GM18526 (cell line): ENCODE results near the gene MTX1.

Experiments used
- POLR2A ChIP-seq: IDR thresholded peaks from 3 replicates; pipeline ENCODE4 v1.6.1; 2011; ENCODE audit not compliant: insufficient read length; ENCODE audit errors: extremely low read depth

The MTX1 gene, protein sequence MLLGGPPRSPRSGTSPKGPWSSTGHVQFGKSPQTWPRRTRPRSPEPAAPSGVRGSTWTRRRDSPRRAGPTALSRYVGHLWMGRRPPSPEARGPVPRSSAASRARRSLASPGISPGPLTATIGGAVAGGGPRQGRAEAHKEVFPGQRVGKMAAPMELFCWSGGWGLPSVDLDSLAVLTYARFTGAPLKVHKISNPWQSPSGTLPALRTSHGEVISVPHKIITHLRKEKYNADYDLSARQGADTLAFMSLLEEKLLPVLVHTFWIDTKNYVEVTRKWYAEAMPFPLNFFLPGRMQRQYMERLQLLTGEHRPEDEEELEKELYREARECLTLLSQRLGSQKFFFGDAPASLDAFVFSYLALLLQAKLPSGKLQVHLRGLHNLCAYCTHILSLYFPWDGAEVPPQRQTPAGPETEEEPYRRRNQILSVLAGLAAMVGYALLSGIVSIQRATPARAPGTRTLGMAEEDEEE

DNA sequence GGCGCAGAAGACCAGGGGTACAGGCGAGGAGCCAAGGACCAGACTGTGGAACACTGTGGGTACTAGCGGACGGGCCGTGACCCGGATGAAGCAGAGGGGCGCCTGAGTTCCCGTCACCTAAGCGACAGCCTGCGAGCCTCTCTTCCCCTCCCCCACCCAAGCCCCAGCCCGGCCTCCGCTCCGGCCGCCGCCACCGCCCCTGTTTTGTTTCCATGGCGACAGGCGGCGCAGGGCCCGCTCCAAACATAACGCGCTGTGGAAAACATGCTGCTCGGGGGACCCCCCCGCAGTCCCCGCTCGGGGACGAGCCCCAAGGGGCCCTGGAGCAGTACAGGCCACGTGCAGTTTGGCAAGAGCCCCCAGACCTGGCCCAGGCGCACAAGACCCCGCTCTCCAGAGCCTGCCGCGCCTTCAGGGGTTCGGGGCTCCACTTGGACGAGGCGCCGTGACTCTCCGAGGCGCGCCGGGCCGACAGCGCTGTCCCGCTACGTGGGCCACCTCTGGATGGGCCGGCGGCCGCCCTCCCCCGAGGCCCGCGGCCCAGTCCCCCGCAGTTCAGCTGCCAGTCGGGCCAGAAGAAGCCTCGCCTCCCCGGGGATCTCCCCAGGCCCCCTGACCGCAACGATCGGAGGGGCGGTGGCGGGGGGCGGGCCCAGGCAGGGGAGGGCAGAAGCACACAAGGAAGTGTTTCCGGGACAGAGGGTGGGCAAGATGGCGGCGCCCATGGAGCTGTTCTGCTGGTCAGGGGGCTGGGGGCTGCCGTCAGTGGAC lies at the start of gene MTX1:
Gene MTX1, plus strand, starts transcription at position 155 of the 771 bp plus-strand sequence. Its CDS starts 110 bp downstream, at position 265.
- TF ChIP-seq POLR2A: peak; percentile 62

- no peak for TF ChIP-seq POLR2A
These were observed 49.5 kb upstream of the MTX1 start for GRCh38 chr1:155158991-155159390.

- no peak for TF ChIP-seq POLR2A
These were observed 48.4 kb upstream of the MTX1 start for GRCh38 chr1:155160128-155160527.

GRCh38 chr1:155166051-155166470 lies 42.4 kb upstream of the MTX1 start:
- TF ChIP-seq POLR2A: no peak

DNA sequence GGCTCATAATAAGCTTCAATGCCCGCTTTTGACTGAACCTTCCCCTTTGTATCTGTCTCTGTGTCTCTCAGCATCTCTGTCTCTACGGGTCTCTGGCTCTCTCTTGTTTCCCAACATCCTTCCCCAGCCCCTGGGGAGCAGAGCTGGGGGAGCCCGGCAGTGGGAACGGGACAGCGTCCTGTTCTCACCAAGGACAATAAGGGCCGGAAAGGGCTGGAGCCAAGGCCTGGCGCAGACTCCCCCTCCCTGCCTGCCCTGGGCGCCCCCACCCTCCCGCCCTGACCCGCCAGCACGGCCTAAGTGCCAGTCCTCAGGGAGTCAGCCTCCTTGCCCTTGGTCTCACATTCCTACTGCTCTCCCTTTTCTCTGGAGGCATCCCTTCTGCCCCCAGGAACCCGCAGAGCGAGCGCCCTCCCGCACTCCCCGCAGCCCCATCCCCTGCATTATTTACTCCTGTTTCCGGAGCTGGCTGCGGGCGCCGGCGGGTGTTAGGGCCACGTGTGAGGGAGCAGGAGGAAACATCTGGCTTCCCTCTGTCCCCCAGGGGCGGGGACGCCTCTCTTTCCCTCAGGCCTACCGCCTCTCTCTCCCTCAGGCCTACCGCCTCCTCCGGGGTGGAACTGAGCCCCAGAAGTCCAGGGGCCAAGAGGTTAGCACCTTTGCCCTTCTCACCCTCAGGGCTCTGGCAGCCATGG lies 41.9 kb upstream of the MTX1 start:
- no peak for TF ChIP-seq POLR2A

GRCh38 chr1:155167166-155168104 lies 41.1 kb upstream of the MTX1 start:
- TF ChIP-seq POLR2A: peak; percentile 15

DNA sequence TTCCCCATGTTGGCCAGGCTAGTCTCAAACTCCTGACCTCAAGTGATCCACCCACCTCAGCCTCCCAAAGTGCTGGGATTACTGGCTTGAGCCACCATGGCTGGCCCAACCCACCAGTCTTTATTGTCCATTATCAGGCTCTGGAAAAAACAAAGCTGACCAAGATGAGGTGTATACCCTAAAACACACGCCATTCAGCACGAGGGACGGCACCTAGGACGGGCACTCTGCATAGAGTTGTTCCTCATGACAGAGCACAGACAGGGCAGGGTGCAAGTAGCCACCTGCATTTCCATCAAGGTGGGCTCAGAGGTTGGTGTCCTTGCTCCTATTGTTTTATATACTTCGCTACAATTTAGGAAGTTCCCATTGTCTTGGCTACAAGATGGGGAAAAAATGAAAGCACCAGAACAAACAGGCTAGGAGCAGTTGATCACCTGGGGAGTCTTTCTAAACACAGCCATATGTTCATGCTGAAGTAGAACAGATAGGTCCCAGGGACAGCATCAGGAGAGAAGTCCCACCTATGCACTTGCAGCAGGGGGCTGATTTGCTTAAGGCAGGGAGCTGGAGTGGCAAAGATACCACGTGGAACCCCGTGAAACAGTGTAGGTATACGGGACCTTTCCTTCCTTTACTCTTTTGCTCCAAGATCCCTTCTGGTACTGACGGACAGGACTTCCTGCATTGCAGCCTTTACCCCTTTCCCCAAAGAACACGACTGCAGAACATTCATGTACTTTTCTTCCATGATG lies 39.9 kb upstream of the MTX1 start:
- no peak for TF ChIP-seq POLR2A

DNA sequence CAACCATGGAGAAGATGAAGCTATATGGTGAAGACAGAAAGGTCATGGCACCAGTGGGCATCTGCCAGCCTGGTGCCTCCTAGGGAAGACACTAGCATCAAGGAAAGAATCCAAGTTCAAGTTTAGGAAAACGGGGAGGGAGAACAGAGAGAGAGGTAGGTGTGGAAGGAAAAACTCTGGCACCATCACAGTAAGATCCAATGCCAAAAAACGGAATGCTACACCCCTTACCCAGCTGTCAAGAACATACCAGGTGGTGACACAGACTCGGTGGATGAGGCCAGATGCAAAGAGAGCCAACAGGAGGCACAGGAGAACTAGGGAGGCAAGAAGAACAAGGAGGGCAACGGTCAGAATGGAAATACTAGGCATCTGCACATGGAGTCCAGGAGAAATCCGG lies 39.0 kb upstream of the MTX1 start:
- TF ChIP-seq POLR2A: no peak

DNA sequence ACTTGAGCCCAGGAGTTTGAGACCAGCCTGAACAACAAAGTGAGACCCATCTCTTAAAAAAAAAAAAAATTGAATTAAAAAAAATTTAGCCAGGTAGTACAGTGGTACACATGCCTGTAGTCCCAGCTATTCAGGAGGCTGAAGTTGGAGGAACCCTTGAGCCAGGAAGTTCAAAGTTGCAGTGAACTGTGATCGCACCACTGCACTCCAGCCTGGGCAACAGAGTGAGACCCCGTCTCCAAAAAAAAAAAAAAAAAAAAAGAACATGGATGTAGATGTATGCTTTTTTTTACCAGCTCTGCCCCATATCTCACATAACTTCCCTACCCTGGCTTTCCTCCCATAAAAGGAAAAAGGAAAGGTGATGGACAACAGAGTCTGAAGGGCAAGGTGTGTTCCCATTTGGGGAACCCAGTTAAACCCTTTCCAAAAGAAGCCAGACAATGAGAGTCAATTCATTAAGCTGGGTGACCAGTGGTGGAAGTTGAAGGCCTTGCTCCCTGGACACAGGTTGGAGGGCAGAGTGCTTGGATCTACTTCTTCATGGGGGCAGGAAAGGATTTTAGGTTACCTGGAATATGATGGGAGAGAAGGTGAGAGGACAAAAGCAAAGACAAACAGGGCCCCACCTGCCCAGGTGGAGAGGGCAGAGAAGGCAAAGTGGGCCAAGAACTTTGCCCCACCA lies 38.3 kb upstream of the MTX1 start:
- no peak for TF ChIP-seq POLR2A

- no peak for TF ChIP-seq POLR2A
These were observed 37.7 kb upstream of the MTX1 start for GRCh38 chr1:155170806-155171205.

DNA sequence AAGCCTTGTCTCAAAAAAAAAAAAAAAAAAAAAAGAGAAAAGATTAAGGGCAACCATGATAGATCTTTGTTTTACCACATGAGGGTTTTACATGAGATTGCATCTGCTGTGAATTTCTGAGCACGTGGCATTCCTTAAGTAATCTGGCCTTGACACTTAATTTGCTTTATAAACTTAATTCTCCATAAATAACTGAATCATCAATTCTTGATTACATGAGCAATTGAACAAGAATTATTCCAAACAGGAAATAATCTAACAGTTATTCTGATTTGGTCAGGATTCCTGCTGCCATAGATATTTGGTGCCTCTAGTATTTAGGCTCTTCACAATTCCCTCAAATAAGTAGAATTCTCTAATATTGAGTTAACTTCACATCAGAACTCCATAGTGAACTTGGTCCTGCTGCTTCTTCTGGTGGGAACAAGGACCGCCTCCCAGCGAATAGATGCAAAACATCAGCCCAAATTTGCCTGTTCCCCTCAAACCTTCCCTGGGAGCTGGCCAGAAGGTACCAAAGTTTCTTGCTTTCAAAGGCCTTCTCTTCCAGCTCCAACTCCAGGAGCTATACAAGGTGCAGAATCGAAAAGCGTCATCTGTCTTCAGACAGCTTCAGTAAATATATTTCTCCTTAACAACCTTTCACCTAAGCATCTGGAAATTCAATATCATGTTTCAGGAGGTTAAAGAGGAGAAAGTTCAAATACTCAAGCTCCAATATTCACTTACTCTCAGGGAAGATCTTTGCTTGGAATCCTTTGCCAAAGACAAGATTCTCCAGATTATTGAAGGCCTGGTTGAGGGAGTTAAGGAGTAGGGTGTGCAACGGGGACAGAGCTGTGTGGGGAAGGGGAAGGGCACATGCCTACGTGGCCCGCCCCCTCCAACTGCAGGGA lies 36.4 kb upstream of the MTX1 start:
- TF ChIP-seq POLR2A: no peak
